ENCODE results near the gene TMEM42.

TMEM42 gene

GRCh38 chr3:44883999-44884431 is 22.3 kb downstream of the TMEM42 start:
- CTCF ChIA-PET = no interaction called here
- POLR2A ChIA-PET (ENCODE audit: low non-redundant PET) = no interaction called here
- peak; percentile 82 for DNase-seq (ENCODE audit: low spot score)

GRCh38 chr3:44885618-44886017 is 23.9 kb downstream of the TMEM42 start:
- H3K27ac ChIP-seq = peak overlapping the region; percentile 99
- ChIA-PET CTCF (no interaction called here), POLR2A (ENCODE audit: low non-redundant PET) (no interaction called here)
- no peak for TF ChIP-seq CTCF (conservative IDR thresholded peaks at IDR 0.05; ENCODE audit: low read depth)
- peak; percentile 95 for DNase-seq (ENCODE audit: low spot score)

More at GRCh38 chr3:44883999-44884431, 22.3 kb downstream of the TMEM42 start:
- TF ChIP-seq CTCF (conservative IDR thresholded peaks at IDR 0.05; ENCODE audit: low read depth) = no peak
- H3K27ac ChIP-seq = peak overlapping the region; percentile 99

- H3K27ac ChIP-seq = peak overlapping the region; percentile 99
- no peak for TF ChIP-seq CTCF (conservative IDR thresholded peaks at IDR 0.05; ENCODE audit: low read depth)
- ChIA-PET POLR2A (ENCODE audit: low non-redundant PET) (no interaction called here), CTCF (no interaction called here)
- peak; percentile 71 for DNase-seq (ENCODE audit: low spot score)
Measured at GRCh38 chr3:44886561-44886960, 24.8 kb downstream of the TMEM42 start.

GRCh38 chr3:44887101-44887500 is 25.4 kb downstream of the TMEM42 start:
- ChIA-PET CTCF (interaction anchor here (0.6 kb wide), 1 partner anchor 1052 kb away, joined by 3 read pairs; no protein-coding TSS in a partner anchor), POLR2A (ENCODE audit: low non-redundant PET) (no interaction called here)
- peak overlapping the region; percentile 99 for H3K27ac ChIP-seq
- no peak for DNase-seq (ENCODE audit: low spot score)
- no peak for TF ChIP-seq CTCF (conservative IDR thresholded peaks at IDR 0.05; ENCODE audit: low read depth)

GRCh38 chr3:44890258-44890657 is 28.5 kb downstream of the TMEM42 start:
- TF ChIP-seq CTCF (conservative IDR thresholded peaks at IDR 0.05; ENCODE audit: low read depth) = no peak
- DNase-seq (ENCODE audit: low spot score) = no peak
- POLR2A ChIA-PET (ENCODE audit: low non-redundant PET) = no interaction called here
- CTCF ChIA-PET = no interaction called here
- peak overlapping the region; percentile 38; the same call in 1 of the 2 replicates for H3K27ac ChIP-seq

- peak overlapping the region; percentile 38; the same call in 1 of the 2 replicates for H3K27ac ChIP-seq
- DNase-seq (ENCODE audit: low spot score) = no peak
- CTCF ChIA-PET = no interaction called here
- TF ChIP-seq CTCF (conservative IDR thresholded peaks at IDR 0.05; ENCODE audit: low read depth) = no peak
- POLR2A ChIA-PET (ENCODE audit: low non-redundant PET) = no interaction called here
Measured at GRCh38 chr3:44890852-44891251, 29.1 kb downstream of the TMEM42 start.

- peak overlapping the region; percentile 81 for H3K27ac ChIP-seq
- ChIA-PET POLR2A (ENCODE audit: low non-redundant PET) (no interaction called here), CTCF (no interaction called here)
- TF ChIP-seq CTCF (conservative IDR thresholded peaks at IDR 0.05; ENCODE audit: low read depth) = no peak
- no peak for DNase-seq (ENCODE audit: low spot score)
Measured at GRCh38 chr3:44892689-44893088, 31.0 kb downstream of the TMEM42 start.

All from RWPE1 (cell line).